NOMO-1 treated with dmso at 0.1 percent for 144 hours (cell line): ENCODE data around the gene OSBPL9.
"Not testable (repeated sequence)": the region's sequence is repeated elsewhere in the genome, so short reads cannot be mapped to it uniquely, and the experiment has no call there.

Source experiments
- DNase-seq: peaks from one replicate; lab custom pipeline; 2025; ENCODE audit not compliant: unreplicated experiment; lab: John Stamatoyannopoulos, UW

The OSBPL9 gene

DNA sequence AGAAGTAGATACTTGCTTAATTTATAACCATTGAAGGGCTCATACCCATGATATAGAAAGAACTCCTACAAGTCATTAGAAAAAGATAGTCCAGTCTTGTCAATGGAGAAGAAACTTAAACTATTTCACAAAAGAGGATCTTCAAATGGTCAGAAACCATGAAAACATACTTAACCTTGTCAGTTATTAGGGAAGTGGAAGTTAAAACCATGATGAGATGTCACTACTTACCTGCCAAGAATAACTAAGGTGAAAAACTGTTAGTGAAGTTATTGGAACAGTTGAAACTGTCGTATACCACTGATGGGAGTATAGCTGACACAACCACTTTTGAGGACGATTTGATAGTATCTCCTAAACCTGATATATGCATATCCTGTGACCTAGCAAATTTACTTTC is 46.8 kb downstream of the OSBPL9 start:
- no peak for DNase-seq

DNA sequence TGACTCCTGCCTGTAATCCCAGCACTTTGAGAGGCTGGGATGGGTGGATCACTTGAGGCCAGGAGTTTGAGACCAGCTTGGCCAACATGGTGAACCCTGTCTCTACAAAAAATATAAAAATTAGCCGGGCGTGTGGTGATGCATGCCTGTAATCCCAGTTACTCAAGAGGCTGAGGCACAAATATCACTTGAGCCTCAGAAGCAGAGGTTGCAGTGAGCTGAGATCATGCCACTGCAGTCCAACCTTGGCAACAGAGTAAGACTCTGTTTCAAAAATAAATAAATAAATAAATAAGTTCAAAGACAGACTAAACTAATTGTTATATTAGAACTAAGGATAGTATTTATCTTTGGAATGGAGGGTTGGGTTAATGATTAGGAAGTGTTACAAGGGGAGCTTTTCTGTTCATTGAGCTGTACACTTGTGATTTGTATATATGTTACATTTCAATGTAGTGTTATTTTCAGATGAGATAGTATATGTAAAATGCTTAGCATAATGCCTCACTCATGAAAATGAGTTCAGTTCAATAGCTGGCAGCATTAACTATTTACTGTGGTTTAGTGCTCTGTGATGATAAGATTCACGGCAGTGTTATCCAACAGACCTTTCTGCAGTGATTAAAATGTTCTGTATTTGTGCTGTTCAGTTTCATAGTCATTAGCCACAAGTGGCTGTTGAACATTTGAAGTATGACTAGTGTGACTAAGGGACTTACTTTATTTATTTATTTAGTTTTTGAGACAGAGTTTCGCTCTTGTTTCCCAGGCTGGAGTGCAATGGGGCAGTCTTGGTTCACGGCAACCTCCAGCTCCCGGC is 47.7 kb downstream of the OSBPL9 start:
- no peak for DNase-seq

DNA sequence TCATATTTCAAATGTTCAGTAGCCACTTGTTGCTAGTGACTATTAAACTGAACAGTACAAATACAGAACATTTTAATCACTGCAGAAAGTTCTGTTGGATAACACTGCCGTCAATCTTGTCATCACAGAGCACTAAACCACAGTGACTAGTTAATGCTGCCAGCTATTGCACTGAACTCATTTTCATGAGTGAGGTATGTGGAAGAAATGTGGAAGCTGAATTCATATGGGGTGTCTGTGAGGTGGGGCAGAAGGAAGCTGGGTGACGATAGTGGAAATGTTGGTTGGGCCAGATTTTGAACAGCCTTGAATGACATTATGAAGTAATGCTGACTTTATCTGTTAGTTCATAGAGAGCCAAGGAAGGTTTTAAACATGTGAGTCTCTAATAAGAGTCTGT is 49.6 kb downstream of the OSBPL9 start:
- no peak for DNase-seq

DNA sequence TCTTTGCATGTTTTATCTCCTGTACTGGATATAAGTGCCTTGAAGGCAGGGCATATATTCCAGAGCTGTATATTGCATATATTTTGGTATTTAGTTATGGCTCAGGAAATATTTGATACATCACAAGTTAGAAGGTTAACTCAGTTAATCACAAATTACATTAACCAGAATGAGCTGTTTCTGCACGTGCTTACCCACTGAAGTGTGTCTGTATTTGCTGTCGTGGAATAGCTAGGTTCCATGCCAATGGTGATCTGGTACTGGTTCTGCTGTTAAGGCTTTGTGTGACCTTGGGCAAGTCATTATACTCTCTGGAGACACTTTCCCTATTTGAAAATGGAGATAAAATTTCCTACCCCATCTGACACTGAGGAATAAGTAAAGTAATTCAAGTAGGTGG is 50.7 kb downstream of the OSBPL9 start:
- no peak for DNase-seq

DNA sequence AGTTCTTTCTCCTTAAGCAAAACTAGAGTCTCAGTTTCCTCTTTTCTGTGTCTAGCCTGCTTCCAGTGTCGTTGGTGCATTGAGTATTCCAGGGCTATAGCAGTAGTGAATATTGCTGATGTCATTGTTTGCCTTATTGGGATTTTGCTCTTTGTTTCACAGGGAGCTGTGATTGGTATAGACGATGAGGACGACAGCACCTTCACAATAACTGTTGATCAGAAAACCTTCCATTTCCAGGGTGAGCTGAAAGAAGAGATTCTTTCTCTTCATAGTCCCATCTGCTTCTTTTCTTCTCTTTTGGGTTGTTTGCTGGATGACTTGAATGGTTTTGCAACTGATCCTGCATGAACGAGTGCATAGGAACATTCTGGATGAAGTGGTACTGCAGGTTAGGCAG is 52.4 kb downstream of the OSBPL9 start:
- DNase-seq = no peak

DNA sequence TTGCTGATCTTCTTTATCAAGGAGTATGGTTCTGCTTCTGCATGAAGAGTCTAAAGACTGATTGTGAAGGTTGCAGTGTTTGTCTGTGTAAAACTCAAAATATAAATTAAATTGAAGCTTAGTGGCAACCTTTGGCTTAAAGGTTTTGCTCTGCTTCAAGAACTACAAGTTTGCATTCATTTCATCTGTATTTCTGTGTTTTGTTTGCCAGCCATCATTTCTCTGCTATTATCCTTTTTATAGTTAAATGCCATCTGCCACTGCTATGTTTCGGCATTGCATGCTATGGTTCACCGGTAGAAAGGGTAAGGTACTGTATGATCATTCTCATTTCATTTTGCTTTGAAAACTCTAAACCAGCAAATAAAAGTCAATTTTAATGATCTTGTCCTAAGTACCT is 52.9 kb downstream of the OSBPL9 start:
- no peak for DNase-seq

DNA sequence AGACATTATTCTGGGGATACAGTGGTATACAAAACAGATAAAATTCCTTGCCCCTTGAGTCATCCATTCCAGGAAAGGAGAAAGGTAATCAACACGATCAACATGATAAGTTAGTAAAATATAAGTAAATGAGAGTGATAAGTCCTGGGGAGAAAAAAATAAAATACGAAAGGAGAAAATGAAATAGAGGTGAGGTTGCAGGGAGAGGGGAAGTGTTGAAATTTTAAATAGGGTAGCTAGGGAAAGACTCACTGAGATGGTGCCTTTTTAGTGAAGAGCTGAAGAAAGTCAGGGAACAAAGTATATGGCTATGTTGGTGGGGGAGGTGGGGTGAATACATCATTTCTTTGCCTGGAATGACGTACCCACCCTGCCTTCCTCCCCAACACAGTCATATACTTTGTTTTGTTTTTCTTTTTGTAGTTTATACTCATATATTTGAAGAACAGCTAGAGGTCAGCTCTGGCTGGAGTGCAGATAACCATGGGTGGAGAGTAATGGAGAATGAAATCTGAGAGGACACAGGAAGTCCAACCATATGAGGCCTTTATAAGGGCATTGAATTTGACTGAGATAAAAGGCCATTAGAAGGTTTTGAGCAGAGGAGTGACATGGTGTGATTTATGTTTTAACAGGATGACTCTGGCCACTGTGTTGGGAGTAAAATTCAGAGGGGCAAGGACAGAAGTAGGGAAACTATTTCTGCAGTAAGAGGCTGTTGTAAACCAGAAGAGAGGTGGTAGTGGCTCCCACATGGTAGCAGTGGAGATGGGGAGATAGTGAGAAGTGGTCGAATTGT is 54.8 kb downstream of the OSBPL9 start:
- DNase-seq = no peak

DNA sequence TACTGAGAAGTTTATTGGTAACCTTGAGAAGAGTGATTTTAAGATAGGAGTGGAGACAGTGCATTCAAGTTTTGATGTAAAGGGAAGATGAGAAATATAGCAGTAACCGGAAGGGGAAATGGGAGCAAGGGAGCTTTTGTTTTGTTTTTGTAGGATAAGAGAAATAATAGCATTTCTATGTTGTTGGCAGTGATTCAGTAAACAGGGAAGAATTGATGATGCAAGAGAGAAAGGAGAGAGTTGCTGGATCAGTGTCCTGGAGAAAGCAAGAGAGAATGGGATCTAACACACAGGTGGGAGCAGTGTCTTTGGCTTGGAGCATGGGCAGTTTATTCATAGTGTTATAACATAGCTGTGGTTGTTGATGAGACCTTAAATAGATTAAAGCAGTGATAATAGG is 56.4 kb downstream of the OSBPL9 start:
- no peak for DNase-seq

DNA sequence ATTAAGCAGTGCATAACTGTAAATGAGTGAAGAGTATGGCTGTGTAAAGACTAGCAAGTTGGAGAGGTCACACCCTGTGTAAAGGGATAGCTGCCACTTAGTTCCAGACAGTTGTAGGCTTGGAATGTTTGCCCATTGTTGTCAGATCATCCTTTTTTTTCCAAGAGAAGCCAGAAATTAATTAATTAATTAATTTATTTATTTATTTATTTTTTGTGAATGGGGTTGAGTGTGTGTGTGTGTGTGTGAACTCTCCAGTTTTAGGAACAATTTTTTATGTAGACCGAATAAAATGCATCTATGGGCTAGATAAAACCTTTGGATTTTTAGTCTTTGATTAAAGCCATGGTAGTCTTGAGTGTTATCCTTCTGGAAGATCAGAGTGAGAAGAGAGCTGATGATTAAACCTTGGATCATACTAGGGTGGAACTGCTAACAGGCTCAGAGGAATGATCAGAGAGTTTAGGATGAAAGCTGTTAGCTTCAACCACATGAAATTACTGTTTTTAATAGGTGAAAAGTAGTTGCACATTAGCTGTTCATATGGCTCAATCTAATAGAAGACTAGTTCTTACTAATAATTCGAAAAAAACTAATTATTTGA is 58.4 kb downstream of the OSBPL9 start:
- DNase-seq = no peak

DNA sequence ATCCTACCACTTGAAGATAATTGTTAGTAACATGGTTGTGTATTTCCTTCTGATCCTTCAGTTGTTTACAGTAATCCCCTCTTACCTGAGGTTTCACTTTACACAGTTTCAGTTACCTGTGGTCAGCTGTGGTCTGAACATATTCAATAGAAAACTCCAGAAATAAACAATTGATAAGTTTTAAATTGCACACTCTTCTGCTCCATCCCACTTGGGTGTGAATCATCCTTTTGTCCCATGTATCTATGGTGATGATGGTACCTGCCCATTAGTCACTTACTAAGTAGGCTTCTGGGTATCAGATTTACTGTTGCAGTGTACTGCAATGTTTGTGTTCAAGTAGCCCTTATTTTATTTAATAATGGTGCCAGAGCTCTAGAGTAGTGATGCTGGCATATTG is 62.5 kb downstream of the OSBPL9 start:
- DNase-seq = no peak

DNA sequence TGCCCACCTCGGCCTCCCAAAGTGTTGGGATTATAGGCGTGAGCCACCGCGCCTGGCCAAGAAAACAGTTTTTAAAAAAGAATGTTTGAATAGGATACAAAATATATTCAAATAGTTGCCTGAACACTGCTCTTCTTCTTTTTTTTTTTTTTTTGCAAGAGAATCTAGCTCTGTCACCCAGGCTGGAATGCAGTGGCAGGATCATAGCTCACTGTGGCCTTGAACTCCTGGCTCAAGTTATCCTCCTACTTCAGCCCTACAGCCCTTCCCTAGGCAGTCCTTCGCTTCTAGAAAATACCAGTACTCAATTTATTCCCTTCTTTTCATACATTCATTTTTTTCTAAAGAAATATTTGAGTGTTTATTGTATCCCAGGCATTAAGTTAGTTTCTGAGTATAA is 67.9 kb downstream of the OSBPL9 start:
- DNase-seq = no peak

DNA sequence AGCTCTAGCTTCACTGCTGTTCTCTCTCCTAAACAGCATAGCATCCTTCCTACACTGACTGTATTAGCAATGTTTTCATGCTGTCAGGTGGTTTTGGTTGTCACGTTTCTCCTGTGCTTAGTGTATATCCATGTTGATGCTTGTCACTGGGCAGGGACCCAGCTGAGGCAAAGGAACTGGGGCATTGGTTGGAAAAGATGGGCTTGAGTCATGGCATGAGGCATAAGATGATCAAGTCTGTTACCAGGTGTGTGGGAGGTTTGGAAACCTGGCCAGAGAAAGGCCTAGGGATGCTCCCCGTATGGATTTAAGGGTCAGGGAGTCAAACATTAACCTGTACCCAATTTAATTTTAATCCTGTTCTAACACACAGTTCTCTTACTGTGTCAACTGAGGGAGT is 69.6 kb downstream of the OSBPL9 start:
- no peak for DNase-seq

DNA sequence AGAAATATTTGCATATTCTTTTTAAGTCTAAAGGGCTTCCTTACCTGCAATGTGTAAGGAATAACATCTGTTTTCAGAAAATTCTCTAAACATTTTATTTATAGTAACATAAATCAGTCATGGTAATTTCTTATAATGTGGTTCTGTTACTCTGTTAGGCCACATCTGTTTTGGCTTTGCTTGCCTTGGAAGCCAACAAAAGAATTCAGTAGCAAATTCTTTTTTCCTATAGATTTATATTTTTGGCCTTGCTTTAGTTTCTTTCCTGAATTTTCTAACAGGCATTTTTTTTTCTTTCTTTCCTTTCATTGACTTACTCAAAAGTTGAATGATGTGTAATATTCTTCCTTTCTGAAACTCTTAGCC is 72.2 kb downstream of the OSBPL9 start:
- DNase-seq = no peak

DNA sequence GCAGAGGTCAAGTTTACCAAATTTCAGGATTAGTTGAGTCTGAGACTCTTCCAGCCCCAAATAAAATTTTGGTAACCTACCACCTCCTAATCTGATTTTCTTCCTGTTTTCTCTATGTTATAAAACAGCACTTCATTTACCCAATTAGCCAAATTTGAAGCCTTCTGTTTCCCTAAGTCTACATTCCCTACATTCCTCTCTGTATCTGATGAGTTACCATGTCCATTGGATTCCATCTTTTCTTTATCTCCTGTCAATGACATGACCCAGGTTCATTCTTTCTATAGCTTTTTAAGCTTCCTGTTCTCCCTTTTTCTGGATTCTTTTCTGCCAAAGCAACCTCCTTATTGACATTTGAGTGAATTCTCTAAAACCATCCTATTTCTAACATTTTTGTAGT is 72.8 kb downstream of the OSBPL9 start:
- DNase-seq = no peak

DNA sequence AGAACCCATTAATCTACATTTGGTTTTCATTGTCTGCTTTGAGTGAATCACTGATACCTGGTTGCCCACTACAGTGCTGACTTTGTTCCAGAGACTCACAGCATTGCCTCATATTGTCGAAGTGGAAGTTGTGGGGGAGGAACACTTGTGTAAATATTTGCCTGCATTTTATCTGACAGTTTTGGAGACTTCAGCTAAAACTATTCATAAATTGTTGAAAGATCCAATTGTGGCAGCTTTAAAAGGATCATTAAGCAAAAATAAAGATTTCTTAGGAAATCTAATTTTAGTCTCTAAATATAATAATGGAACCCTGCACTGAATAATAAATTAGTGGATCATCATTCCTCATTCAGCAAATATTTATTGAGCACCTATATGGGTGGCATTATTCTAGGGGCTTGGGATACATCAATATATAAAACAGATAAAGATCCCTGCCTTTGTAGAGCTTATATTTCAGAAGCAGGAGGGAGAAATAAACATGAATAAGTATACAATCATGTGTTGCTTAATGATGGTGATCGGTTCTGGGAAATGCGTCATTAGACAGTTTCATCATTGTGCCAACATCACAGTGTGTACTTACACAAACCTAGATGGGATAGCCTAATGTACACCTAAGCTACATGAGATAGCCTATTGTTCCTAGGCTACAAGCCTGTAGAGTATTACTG is 73.5 kb downstream of the OSBPL9 start:
- no peak for DNase-seq

DNA sequence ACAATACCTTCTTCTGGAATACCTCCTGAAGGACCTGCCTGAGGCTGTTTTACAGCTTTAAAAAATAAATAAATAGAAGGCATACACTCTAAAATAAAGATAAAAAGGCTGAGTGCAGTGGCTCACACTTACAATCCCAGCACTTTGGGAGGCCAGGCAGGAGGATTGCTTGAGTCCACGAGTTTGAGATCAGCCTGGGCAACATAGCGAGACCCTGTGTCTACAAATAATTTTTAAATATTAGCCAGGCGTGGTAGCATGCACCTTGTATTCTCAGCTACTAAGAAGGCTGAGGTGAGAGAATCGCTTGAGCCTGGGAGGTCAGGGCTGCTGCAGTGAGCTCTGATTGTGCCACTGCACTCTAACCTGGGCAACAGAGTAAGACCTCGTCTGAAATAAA is 75.0 kb downstream of the OSBPL9 start:
- DNase-seq = no peak

DNA sequence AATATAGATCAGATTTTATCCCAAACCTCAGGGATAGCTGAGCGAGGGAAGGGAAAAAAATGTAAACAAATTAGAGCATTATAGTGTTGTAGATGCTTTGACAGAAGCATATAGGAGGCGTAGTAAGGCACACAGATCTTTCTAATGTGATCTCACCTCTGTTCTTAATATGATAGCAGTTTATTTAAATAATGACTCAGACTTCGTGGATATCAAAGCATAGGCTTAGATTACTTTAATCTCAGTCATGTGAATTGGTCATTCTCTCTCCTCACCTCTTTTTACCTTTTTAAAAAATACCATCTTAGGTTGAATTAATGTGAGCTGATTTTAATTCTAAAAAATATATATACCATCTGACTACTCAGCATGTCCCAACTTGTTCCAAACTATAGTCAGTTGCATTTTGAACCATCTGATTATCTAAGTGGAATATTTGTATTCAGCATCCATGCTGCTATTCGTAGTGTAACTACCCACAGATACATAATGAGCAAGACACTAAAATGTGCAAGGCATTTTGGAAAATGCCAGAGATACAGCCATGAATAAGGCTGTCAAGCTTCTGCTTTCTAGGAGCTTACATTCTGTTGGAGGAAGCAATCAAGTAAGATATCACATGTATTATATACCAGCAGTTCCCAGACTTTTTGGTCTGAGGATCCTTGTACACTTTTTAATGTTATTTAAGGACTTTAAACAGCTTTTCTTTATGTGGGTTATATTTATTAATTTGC is 76.7 kb downstream of the OSBPL9 start:
- no peak for DNase-seq

DNA sequence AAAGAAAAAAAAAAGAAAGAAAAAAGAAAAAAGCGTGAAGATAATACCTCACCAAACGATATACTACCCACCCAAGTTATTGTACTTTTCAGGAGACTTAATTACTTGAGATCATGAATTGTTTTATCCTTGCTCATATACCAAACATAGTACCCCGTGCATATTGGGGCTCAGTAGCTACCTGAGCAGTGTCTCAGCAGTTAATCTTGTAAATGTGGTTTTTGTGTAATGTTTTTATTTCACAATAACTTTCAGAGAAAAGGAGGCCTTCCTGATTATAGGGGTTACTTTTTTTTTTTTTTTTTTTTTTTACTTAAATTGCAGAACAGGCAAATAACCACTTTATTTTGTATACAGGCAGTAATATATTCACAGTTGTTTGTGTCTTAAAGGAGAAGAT is 80.3 kb downstream of the OSBPL9 start:
- no peak for DNase-seq

DNA sequence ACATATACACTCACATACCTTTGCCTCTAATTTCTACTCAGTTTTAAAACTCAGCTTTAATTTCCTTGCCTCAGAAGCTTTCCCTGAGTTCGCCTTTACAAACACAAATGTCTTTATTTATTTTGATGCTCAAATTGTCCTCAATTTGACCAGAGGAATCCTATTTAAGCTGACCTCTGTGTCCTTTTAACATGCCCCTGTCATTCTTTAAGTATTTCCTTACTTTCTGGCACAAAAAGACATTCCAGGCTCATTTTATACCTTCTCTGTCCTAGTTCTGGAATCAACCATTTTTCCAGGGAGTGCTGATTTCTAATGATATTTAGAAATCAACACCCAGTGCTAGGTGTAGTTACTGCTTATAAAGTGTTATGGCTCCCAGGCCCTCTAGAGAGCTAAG is 82.5 kb downstream of the OSBPL9 start:
- no peak for DNase-seq

DNA sequence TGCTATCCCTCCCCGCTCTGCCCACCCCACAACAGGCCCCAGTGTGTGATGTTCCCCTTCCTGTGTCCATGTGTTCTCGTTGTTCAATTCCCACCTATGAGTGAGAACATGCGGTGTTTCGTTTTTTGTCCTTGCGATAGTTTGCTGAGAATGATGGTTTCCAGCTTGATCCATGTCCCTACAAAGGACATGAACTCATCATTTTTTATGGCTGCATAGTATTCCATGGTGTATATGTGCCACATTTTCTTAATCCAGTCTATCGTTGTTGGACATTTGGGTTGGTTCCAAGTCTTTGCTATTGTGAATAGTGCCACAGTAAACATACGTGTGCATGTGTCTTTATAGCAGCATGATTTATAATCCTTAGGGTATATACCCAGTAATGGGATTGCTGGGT is 84.9 kb downstream of the OSBPL9 start:
- DNase-seq = not testable (repeated sequence)

DNA sequence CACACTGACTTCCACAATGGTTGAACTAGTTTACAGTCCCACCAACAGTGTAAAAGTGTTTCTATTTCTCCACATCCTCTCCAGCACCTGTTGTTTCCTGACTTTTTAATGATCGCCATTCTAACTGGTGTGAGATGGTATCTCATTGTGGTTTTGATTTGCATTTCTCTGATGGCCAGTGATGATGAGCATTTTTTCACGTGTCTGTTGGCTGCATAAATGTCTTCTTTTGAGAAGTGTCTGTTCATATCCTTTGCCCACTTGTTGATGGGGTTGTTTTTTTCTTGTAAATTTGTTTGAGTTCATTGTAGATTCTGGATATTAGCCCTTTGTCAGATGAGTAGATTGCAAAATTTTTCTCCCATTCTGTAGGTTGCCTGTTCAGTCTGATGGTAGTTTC is 85.3 kb downstream of the OSBPL9 start:
- not testable (repeated sequence) for DNase-seq
